Calu3 (cell line): ENCODE results near the gene LYAR. TPM values are rescaled to one million over a fixed set of nuclear protein-coding genes. Genes with fewer than 3 reads are reported as not detected.

Source experiments
- BruUV-seq: library from RNA; stranded (reverse); fragments of 400-500 nt; replicated peaks from 2 replicates; lab custom pipeline; 2021; lab: Mats Ljungman, UMichigan
- CTCF ChIA-PET: fragments of 300-600 bp; sonication (Branson Sonifier 250); formaldehyde crosslinking; loops from one replicate; lab custom pipeline; 2022; ENCODE audit warnings: antibody characterized with exemption; lab: Charles Lee
- DNase-seq: peaks from one replicate; pipeline ENCODE4 v3.0.0; 2022
- H3K27ac Mint-ChIP-seq: one replicate; pipeline ENCODE4 v1.8.0; 2022; ENCODE audit warnings: mixed read lengths; ENCODE audit not compliant: unreplicated experiment
- H3K27me3 Mint-ChIP-seq: one replicate; pipeline ENCODE4 v1.8.0; 2022; ENCODE audit warnings: mixed read lengths; ENCODE audit not compliant: unreplicated experiment
- H3K36me3 Mint-ChIP-seq: one replicate; pipeline ENCODE4 v1.8.0; 2022; ENCODE audit warnings: mild to moderate bottlenecking, moderate library complexity, mixed read lengths; ENCODE audit not compliant: insufficient read depth, unreplicated experiment
- H3K4me1 Mint-ChIP-seq: one replicate; pipeline ENCODE4 v1.8.0; 2022; ENCODE audit warnings: mild to moderate bottlenecking, low read depth, mixed read lengths; ENCODE audit not compliant: unreplicated experiment
- H3K4me3 Mint-ChIP-seq: one replicate; pipeline ENCODE4 v1.8.0; 2022; ENCODE audit warnings: mild to moderate bottlenecking, low read depth, moderate library complexity, mixed read lengths; ENCODE audit not compliant: unreplicated experiment
- H3K9me3 Mint-ChIP-seq: one replicate; pipeline ENCODE4 v1.8.0; 2022; ENCODE audit warnings: low read depth, mixed read lengths; ENCODE audit not compliant: unreplicated experiment
- CTCF ChIP-seq: fragments of 200-600 bp; IDR thresholded peaks from one replicate; pipeline ENCODE4 v1.8.0; 2022; ENCODE audit warnings: antibody characterized with exemption; ENCODE audit not compliant: unreplicated experiment
- intact Hi-C: fragments of 100-400 bp; cut with micrococcal nuclease; formaldehyde crosslinking; loops from one replicate; pipeline ENCODE4 v1.10.0; 2022; ENCODE audit not compliant: unreplicated experiment
- total RNA-seq: library from RNA; stranded (reverse); gene quantifications from 2 replicates; pipeline ENCODE4 v1.2.3, GENCODE V29; 2022

The LYAR gene
- total RNA-seq, 1 experiment from 2014 or later, result 19.1 TPM

GRCh38 chr4:4311193-4311592 lies 21.2 kb upstream of the LYAR start:
- no peak for TF ChIP-seq CTCF
- intact Hi-C loops, result no loop called here
- Mint-ChIP-seq H3K4me1 (no peaks in the 10 kb centered on the region), H3K9me3 (no peaks in the 10 kb centered on the region), H3K27ac (no peak overlapping the region), H3K36me3 (no peaks in the 10 kb centered on the region), H3K27me3 (no peaks in the 10 kb centered on the region), H3K4me3 (no peak overlapping the region)
- CTCF ChIA-PET, result no interaction called here
- BruUV-seq, result no TSS peak
- DNase-seq, result no peak

GRCh38 chr4:4308800-4309441 lies 19.0 kb upstream of the LYAR start:
- no peak for TF ChIP-seq CTCF
- CTCF ChIA-PET, result no interaction called here
- no TSS peak for BruUV-seq

GRCh38 chr4:4306920-4307319 lies 17.0 kb upstream of the LYAR start:
- Mint-ChIP-seq H3K9me3 (no peaks in the 10 kb centered on the region), H3K27ac (no peak overlapping the region), H3K4me3 (no peak overlapping the region), H3K36me3 (no peaks in the 10 kb centered on the region), H3K27me3 (no peaks in the 10 kb centered on the region), H3K4me1 (no peaks in the 10 kb centered on the region)
- intact Hi-C loops, result no loop called here
- BruUV-seq, result no TSS peak
- TF ChIP-seq CTCF, result no peak
- CTCF ChIA-PET, result no interaction called here
- DNase-seq, result no peak

More at GRCh38 chr4:4308800-4309441, 19.0 kb upstream of the LYAR start:
- no peaks in the 10 kb centered on the region for H3K4me1 Mint-ChIP-seq
- no peak overlapping the region for H3K27ac Mint-ChIP-seq
- intact Hi-C loops, result no loop called here
- no peaks in the 10 kb centered on the region for H3K36me3 Mint-ChIP-seq
- no peak for DNase-seq
- no peaks in the 10 kb centered on the region for H3K27me3 Mint-ChIP-seq
- no peaks in the 10 kb centered on the region for H3K9me3 Mint-ChIP-seq
- H3K4me3 Mint-ChIP-seq, result no peak overlapping the region

- no peak for TF ChIP-seq CTCF
- Mint-ChIP-seq H3K4me3 (no peak overlapping the region), H3K36me3 (no peaks in the 10 kb centered on the region), H3K4me1 (no peaks in the 10 kb centered on the region), H3K27ac (no peak overlapping the region), H3K27me3 (no peaks in the 10 kb centered on the region), H3K9me3 (no peaks in the 10 kb centered on the region)
- no TSS peak for BruUV-seq
- intact Hi-C loops, result no loop called here
- no peak for DNase-seq
- CTCF ChIA-PET, result no interaction called here
Observed at GRCh38 chr4:4302416-4302815, 12.5 kb upstream of the LYAR start.
